IMR-90 (cell line): Measurements from ENCODE around the gene TMEM81.

ENCODE experiments used
- CTCF ChIP-seq: conservative IDR thresholded peaks from 2 replicates; pipeline ENCODE4 v1.5.1; 2012; ENCODE audit warnings: mild to moderate bottlenecking, low read depth, low read length, improper control_type of control experiment
- NFE2L2 ChIP-seq: fragments of 150-350 bp; IDR thresholded peaks from 2 replicates; pipeline ENCODE4 v1.6.1; 2016; ENCODE audit warnings: low read depth, mild to moderate bottlenecking, low read length
- POLR2A ChIP-seq: IDR thresholded peaks from 2 replicates; pipeline ENCODE4 v1.6.1; 2012; ENCODE audit warnings: mild to moderate bottlenecking, low read depth, low read length
- RCOR1 ChIP-seq: IDR thresholded peaks from 2 replicates; pipeline ENCODE4 v1.6.1; 2012; ENCODE audit warnings: mild to moderate bottlenecking, low read length, improper control_type of control experiment; ENCODE audit not compliant: insufficient replicate concordance

DNA sequence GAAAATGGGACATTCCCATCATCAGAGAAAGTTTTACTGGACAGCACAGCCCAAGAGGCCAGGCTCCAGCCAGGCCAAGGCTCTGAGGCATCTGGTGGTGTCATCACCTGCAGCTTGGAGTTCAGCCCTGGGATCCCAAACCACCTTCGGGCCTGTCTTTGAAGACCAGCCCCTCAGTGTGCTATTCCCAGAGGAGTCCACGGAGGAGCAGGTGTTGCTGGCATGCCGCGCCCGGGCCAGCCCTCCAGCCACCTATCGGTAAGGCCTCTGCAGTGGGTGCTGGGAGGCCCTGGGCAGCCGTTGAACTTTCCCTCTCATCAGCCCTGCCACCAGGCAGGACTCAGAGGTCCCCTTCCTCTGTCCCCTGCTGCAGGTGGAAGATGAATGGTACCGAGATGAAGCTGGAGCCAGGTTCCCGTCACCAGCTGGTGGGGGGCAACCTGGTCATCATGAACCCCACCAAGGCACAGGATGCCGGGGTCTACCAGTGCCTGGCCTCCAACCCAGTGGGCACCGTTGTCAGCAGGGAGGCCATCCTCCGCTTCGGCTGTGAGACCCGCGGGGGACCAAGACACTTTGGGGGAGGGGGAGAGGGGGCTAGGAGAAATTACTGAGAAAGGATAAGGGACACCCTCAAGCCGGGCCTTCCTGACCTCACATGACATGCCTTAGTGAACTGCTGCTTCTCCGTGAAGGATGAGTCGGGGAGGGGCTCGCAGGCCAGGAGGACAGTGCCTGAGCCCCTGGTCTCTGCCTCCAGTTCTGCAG is 26.3 kb downstream of the TMEM81 start:
- TF ChIP-seq RCOR1 = no peak
- no peak for TF ChIP-seq NFE2L2
- TF ChIP-seq CTCF = no peak
- no peak for TF ChIP-seq POLR2A
